ENCODE results near the gene EPN2.
A peak's percentile ranks its signal among the peaks of the same experiment; 100 is the strongest.

EPN2 gene

GRCh38 chr17:19301973-19302372 lies 64.8 kb downstream of the EPN2 start:
- Mint-ChIP-seq H3K27me3 (ENCODE audit: low read depth) (peaks cover 3% of the 10 kb centered on the region), H3K4me1 (ENCODE audit: low read depth) (peaks cover 23% of the 10 kb centered on the region), H3K27ac (no peak overlapping the region), H3K9me3 (no peaks in the 10 kb centered on the region), H3K36me3 (ENCODE audit: low read depth) (no peaks in the 10 kb centered on the region), H3K4me3 (no peak overlapping the region)

DNA sequence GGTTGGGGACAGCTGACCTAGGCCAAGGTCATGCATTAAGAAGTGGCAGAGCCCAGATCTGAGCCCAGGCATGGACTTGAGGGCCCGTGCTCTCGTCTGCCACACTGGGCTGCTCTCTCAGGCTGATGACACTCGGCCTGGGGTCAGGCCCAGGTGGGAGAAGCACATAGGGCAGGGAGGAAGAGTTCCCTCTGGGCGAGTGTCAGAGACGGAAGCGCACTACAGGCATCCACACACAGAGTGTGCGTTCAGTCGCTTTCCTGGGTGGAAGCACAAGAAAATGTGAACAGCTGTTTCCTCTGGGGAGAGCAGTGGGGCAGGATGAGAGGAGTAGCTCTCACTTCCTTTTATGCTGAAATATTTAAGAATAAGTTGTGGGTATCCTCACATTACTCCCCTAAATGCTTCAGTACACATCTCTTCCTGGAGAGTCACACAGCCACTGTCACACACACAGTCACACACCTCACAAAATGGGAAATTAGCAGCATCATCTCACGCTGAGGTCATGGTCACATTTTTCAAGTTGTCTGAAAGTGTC lies 65.7 kb downstream of the EPN2 start:
- Mint-ChIP-seq H3K27ac (no peak overlapping the region), H3K4me3 (no peak overlapping the region), H3K4me1 (ENCODE audit: low read depth) (peaks cover 28% of the 10 kb centered on the region), H3K9me3 (no peaks in the 10 kb centered on the region), H3K27me3 (ENCODE audit: low read depth) (peaks cover 9% of the 10 kb centered on the region), H3K36me3 (ENCODE audit: low read depth) (no peaks in the 10 kb centered on the region)

DNA sequence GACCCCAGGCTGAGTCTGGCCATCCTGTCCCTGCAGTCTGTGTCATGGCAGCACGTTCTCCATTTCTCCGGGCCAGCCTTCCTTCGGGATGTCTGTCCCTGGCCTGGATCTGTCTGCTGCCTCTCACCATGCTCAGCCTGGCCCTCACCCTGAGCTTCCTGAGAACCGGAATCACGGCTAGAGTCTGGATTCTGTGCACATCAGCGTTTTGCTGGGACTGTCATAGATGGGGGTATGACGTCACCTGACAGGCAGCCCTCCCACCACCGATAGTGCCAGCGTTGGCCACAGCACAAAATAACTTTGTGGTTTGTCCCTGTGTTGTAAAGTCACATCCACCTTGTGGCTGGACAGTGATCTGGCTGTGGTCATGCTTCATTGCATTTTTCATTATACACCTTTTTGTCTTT lies 66.2 kb downstream of the EPN2 start:
- H3K4me1 Mint-ChIP-seq (ENCODE audit: low read depth): peaks cover 28% of the 10 kb centered on the region
- H3K27ac Mint-ChIP-seq: no peak overlapping the region
- H3K27me3 Mint-ChIP-seq (ENCODE audit: low read depth): peaks cover 12% of the 10 kb centered on the region
- no peaks in the 10 kb centered on the region for H3K9me3 Mint-ChIP-seq
- H3K36me3 Mint-ChIP-seq (ENCODE audit: low read depth): no peaks in the 10 kb centered on the region
- no peak overlapping the region for H3K4me3 Mint-ChIP-seq

GRCh38 chr17:19304209-19304608 lies 67.0 kb downstream of the EPN2 start:
- no peaks in the 10 kb centered on the region for H3K36me3 Mint-ChIP-seq (ENCODE audit: low read depth)
- H3K4me3 Mint-ChIP-seq: no peak overlapping the region
- no peaks in the 10 kb centered on the region for H3K9me3 Mint-ChIP-seq
- H3K27ac Mint-ChIP-seq: no peak overlapping the region
- H3K4me1 Mint-ChIP-seq (ENCODE audit: low read depth): peaks cover 28% of the 10 kb centered on the region
- peaks cover 17% of the 10 kb centered on the region for H3K27me3 Mint-ChIP-seq (ENCODE audit: low read depth)

DNA sequence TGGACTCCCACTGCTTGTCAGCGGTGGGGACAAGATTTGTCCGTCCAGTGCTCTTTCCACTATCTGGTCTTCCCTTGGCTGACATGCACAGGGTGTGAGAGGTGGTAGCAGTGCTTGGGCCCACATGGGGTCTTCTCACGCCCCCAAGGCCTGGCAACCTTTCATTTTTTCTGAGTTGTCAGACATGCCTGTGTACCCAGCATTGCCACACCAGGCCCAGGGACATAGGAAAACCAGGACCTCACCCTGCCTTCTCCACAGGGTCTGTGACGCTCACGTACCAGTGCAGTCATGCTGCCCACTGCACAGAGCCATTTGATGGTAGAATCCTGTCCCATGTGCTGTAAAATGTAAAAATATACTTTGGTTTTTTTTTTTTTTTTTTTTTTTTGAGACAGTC lies 67.6 kb downstream of the EPN2 start:
- H3K4me3 Mint-ChIP-seq: peak overlapping the region; percentile 10
- no peak overlapping the region for H3K27ac Mint-ChIP-seq
- peaks cover 21% of the 10 kb centered on the region for H3K27me3 Mint-ChIP-seq (ENCODE audit: low read depth)
- H3K4me1 Mint-ChIP-seq (ENCODE audit: low read depth): peaks cover 28% of the 10 kb centered on the region
- no peaks in the 10 kb centered on the region for H3K36me3 Mint-ChIP-seq (ENCODE audit: low read depth)
- H3K9me3 Mint-ChIP-seq: no peaks in the 10 kb centered on the region

- Mint-ChIP-seq H3K27me3 (ENCODE audit: low read depth) (peaks cover 22% of the 10 kb centered on the region), H3K27ac (peak overlapping the region; percentile 26), H3K9me3 (no peaks in the 10 kb centered on the region)
Measured at GRCh38 chr17:19305256-19305655, 68.1 kb downstream of the EPN2 start.

DNA sequence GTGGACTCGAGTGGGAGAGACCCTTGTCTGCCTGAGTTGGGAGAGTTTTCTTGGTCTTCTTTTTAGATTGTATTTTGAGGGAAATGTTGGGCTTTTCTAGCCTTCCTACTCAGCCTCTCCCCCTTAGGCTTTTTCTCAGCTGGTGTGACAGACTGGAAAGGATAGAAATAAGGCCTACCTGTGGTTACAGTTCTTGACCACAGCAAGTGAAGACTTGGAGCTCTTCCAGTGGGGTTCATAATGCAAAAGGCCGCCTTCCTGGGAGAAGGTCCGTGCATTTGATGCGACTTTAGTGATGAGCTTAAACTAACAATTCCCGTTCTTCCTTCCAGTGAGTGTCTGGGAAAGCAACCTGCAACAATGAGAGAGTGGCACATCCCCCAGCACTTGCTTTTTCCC lies 68.6 kb downstream of the EPN2 start:
- no peaks in the 10 kb centered on the region for H3K9me3 Mint-ChIP-seq
- no peaks in the 10 kb centered on the region for H3K36me3 Mint-ChIP-seq (ENCODE audit: low read depth)
- peak overlapping the region; percentile 51 for H3K4me3 Mint-ChIP-seq
- H3K27ac Mint-ChIP-seq: peak overlapping the region; percentile 55
- peaks cover 22% of the 10 kb centered on the region for H3K27me3 Mint-ChIP-seq (ENCODE audit: low read depth)
- peaks cover 28% of the 10 kb centered on the region for H3K4me1 Mint-ChIP-seq (ENCODE audit: low read depth)

More at GRCh38 chr17:19305256-19305655, 68.1 kb downstream of the EPN2 start:
- Mint-ChIP-seq H3K4me1 (ENCODE audit: low read depth) (peaks cover 28% of the 10 kb centered on the region), H3K36me3 (ENCODE audit: low read depth) (no peaks in the 10 kb centered on the region), H3K4me3 (peak overlapping the region; percentile 10)

GRCh38 chr17:19306160-19307111 lies 69.3 kb downstream of the EPN2 start:
- Mint-ChIP-seq H3K27me3 (ENCODE audit: low read depth) (peaks cover 19% of the 10 kb centered on the region), H3K4me3 (peak overlapping the region; percentile 51), H3K27ac (peak overlapping the region; percentile 55), H3K9me3 (no peaks in the 10 kb centered on the region), H3K4me1 (ENCODE audit: low read depth) (peaks cover 29% of the 10 kb centered on the region), H3K36me3 (ENCODE audit: low read depth) (no peaks in the 10 kb centered on the region)

- Mint-ChIP-seq H3K27me3 (ENCODE audit: low read depth) (peaks cover 19% of the 10 kb centered on the region), H3K36me3 (ENCODE audit: low read depth) (no peaks in the 10 kb centered on the region), H3K4me3 (no peak overlapping the region), H3K9me3 (no peaks in the 10 kb centered on the region), H3K4me1 (ENCODE audit: low read depth) (peaks cover 36% of the 10 kb centered on the region), H3K27ac (peak overlapping the region; percentile 19)
Measured at GRCh38 chr17:19307521-19307920, 70.4 kb downstream of the EPN2 start.

GRCh38 chr17:19308398-19308797 lies 71.2 kb downstream of the EPN2 start:
- H3K4me1 Mint-ChIP-seq (ENCODE audit: low read depth): peaks cover 36% of the 10 kb centered on the region
- no peak overlapping the region for H3K4me3 Mint-ChIP-seq
- H3K27me3 Mint-ChIP-seq (ENCODE audit: low read depth): peaks cover 19% of the 10 kb centered on the region
- no peaks in the 10 kb centered on the region for H3K36me3 Mint-ChIP-seq (ENCODE audit: low read depth)
- no peak overlapping the region for H3K27ac Mint-ChIP-seq
- H3K9me3 Mint-ChIP-seq: no peaks in the 10 kb centered on the region

- H3K27me3 Mint-ChIP-seq (ENCODE audit: low read depth): peaks cover 19% of the 10 kb centered on the region
- H3K36me3 Mint-ChIP-seq (ENCODE audit: low read depth): no peaks in the 10 kb centered on the region
- no peak overlapping the region for H3K27ac Mint-ChIP-seq
- H3K4me1 Mint-ChIP-seq (ENCODE audit: low read depth): peaks cover 33% of the 10 kb centered on the region
- H3K4me3 Mint-ChIP-seq: no peak overlapping the region
- H3K9me3 Mint-ChIP-seq: no peaks in the 10 kb centered on the region
Measured at GRCh38 chr17:19309701-19310100, 72.5 kb downstream of the EPN2 start.

GRCh38 chr17:19310151-19310550 lies 73.0 kb downstream of the EPN2 start:
- no peaks in the 10 kb centered on the region for H3K36me3 Mint-ChIP-seq (ENCODE audit: low read depth)
- H3K4me1 Mint-ChIP-seq (ENCODE audit: low read depth): peaks cover 31% of the 10 kb centered on the region
- H3K4me3 Mint-ChIP-seq: no peak overlapping the region
- H3K27me3 Mint-ChIP-seq (ENCODE audit: low read depth): peaks cover 19% of the 10 kb centered on the region
- no peak overlapping the region for H3K27ac Mint-ChIP-seq
- no peaks in the 10 kb centered on the region for H3K9me3 Mint-ChIP-seq

DNA sequence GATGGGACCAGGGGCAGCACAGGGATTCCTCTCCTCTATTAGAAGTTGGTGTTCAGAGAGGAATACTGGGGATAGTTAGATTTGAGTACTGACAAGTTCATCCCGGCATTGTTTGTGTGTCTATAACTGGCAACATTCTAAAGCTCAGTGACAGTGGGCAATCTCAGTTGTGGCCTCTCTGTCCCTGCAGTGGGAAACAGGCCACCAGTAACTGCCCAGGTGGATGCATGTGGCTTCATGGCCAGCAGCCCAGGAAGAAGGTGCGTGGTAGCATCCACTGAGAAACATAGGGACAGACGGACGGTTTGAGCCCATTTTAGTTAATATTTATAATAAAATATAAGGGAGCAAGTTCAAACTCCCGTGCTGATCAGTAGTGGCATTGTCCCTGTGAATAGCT lies 73.8 kb downstream of the EPN2 start:
- Mint-ChIP-seq H3K27ac (no peak overlapping the region), H3K27me3 (ENCODE audit: low read depth) (peaks cover 19% of the 10 kb centered on the region), H3K4me3 (no peak overlapping the region), H3K4me1 (ENCODE audit: low read depth) (peaks cover 22% of the 10 kb centered on the region), H3K36me3 (ENCODE audit: low read depth) (no peaks in the 10 kb centered on the region), H3K9me3 (no peaks in the 10 kb centered on the region)

- Mint-ChIP-seq H3K27me3 (ENCODE audit: low read depth) (peaks cover 19% of the 10 kb centered on the region), H3K27ac (no peak overlapping the region), H3K9me3 (no peaks in the 10 kb centered on the region), H3K36me3 (ENCODE audit: low read depth) (no peaks in the 10 kb centered on the region), H3K4me1 (ENCODE audit: low read depth) (peaks cover 16% of the 10 kb centered on the region), H3K4me3 (no peak overlapping the region)
Measured at GRCh38 chr17:19311421-19312215, 74.5 kb downstream of the EPN2 start.

Data from T-helper 1 cell treated with Interleukin-12 subunit alpha and Interleukin-12 subunit beta and Interleukin-4 antibody, amounts not matched to agents 30 μg/mL and 1 μg/mL, for 36 hours (primary cell).